Hindlimb muscle (tissue), 1 donor: ENCODE results near the gene STRA8. TPM values are rescaled to one million over a fixed set of nuclear protein-coding genes. Genes with fewer than 3 reads are reported as not detected.

Experiments
- DNase-seq: peaks from one replicate; pipeline ENCODE4 v3.0.0-alpha.2; 2013
- polyA plus RNA-seq: library from polyadenylated mRNA; unstranded; fragments of 120-200 nt; gene quantifications from one replicate; pipeline ENCODE4 v1.2.1, GENCODE V29; 2013; ENCODE audit not compliant: insufficient read length

STRA8 gene, protein sequence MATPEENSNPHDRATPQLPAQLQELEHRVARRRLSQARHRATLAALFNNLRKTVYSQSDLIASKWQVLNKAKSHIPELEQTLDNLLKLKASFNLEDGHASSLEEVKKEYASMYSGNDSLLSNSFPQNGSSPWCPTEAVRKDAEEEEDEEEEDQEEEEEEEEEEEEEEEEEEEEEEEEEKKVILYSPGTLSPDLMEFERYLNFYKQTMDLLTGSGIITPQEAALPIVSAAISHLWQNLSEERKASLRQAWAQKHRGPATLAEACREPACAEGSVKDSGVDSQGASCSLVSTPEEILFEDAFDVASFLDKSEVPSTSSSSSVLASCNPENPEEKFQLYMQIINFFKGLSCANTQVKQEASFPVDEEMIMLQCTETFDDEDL
- polyA plus RNA-seq, result not detected

- no peak for DNase-seq
These were observed at the start of gene STRA8 for GRCh38 chr7:135233570-135233969. TSS of gene STRA8 (plus strand) at chr7:135233838. CDS start at chr7:135240525, 6,687 bp downstream.

DNA sequence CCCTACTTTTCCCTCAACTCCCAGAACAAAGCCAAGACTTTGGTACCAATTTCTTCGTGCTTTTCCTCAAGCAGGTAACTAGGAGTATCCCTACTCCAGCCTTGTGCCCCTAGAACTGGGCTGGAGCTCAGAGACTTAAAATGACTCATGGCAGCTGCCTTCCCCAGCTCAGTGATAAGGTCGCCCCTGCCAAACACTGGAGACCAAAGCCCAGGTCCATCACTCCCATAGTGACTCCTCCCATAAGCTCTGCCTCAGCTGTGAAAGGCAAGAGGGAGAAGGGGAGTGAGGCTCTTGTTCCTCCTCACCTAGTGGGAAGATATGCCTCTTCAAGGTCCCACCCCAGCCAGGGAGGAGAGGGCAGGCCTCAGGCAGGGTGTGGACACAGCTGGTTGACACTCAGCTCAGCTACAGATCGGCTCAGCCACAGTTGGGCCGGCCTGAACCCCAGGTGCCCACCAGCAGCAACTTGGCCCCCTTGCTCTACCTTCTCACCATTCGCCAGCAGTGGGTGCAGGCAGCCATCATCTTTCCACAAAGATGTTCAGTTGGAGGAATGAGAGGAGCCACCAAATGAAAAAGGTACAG, 49.3 kb upstream of the STRA8 start:
- no peak for DNase-seq

DNA sequence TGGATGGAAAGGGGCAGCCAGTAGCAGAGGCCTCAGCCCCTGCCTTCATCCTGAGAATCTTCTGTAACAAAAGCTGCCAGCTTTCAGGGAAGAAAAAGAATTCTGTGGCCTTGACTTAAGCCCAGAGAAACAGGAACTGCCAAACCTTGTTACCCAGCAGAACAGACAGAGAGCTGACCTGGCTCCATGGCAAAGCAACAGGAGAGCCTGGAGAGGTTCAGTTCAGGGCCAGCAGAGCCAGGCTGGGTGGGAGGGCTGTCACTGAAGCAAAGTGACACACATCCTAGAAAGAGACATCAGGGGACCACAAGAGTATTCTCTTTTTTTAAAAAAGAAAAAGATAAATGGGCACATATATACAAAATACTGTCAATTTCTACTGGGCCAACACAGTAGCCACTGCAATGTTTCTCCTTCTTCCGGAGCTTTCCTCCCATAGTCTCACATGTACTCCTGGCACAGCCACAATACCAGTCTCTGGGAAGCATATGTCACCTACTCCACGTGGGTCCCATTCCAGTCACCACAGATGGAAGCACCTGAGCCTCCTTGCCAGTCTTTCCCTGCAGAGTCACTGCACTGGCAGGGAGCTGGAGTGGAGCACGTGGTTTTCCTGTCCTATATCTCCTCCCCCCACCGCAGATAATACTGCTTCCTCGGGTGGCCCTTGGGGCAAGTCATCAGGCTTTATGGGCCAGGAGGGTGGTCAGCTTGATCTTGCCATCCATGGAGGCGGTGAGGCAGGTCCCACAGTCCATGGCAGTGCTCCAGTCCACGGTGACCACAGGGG, 48.0 kb upstream of the STRA8 start:
- no peak for DNase-seq

- DNase-seq, result no peak
These were observed 47.4 kb upstream of the STRA8 start for GRCh38 chr7:135186261-135186540.

DNA sequence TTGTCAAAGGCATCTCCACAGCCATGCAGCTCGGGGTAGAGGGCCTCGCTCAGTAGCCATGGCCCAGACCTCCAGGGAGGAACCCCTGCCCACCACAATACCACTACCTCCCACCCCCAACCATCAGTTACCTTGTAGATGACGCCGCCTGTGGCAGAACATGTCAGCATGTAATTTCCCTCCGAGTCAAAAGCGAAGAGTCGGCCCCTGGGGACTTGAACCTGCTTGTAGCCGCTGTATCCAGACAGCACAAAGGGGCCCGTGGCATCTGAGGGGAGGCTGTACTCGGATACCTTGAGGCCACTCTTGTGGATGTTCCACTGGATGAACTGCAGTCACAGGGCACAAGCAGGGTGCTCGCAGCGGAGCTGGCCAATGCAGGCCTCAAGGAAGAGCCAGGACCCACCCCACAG, 46.8 kb upstream of the STRA8 start:
- DNase-seq, result no peak

DNA sequence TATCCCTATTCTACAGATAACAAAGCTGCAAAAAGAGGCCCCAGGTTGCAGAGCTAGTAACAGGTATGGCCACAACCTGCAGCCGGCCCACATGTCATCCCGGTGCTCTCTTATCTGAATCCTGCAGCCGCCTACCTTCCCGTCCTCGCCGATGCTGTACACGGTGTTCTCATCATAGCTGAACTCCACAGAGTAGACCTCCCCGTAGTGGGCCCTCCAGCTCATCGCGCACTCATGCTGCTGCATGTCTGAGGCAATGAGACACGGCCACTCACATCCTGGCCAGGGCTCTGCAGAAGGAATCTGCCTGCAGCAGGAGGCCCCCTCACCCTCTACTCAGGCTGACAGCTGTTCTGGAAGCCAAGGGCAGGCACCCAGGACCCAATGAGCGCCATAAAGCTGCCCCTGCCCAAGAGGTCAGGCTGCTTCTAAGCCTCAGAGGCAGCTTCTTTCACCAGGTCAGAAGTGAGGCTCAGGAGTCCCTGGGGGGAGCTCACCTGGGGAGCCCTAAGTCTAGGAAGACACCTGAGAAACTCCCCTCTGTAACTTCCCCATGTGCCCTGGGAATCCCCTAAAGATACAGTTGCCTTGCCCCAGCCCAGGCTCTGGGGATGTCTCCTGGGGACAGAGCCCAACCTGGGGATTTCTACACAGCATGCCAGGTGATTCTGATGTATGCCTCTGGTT, 45.2 kb upstream of the STRA8 start:
- DNase-seq, result no peak

- DNase-seq, result no peak
These were observed 44.4 kb upstream of the STRA8 start for GRCh38 chr7:135189221-135189662.

DNA sequence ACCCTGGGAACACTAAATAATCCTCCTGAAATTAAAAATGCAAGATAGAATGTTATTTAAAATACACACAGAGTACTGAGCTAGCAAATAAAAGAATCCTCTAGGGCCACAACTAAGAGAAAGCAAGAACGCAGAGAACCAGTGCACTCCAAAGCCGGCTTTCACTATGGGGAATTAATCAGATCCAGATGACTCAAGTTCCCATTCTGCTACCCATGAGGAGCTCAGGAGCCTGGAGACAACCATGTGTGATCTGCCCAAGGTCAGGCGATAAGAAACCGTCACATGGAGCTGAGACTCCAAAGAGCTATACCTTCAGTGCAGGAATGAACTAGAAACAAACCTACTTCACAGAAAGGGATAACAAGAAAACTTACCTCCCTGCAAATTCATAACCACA, 43.7 kb upstream of the STRA8 start:
- no peak for DNase-seq

DNA sequence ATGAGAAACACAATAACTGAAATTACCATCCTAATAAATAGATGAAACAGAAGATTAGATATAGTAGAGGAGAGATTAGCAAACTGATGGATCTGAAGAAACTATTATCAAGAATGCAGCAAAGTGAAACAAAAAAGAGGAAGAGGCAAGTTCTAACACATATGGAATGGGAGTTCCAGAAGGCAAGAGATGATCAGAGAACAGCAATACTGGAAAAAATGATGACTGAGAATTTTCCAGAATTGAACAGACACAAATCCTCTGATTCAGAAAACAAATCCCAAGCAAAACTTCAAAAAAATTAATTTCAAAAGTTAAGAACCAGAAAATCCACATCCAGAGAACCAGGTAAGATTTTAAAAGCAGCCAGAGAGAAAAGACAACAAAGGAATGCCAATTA, 42.9 kb upstream of the STRA8 start:
- no peak for DNase-seq

DNA sequence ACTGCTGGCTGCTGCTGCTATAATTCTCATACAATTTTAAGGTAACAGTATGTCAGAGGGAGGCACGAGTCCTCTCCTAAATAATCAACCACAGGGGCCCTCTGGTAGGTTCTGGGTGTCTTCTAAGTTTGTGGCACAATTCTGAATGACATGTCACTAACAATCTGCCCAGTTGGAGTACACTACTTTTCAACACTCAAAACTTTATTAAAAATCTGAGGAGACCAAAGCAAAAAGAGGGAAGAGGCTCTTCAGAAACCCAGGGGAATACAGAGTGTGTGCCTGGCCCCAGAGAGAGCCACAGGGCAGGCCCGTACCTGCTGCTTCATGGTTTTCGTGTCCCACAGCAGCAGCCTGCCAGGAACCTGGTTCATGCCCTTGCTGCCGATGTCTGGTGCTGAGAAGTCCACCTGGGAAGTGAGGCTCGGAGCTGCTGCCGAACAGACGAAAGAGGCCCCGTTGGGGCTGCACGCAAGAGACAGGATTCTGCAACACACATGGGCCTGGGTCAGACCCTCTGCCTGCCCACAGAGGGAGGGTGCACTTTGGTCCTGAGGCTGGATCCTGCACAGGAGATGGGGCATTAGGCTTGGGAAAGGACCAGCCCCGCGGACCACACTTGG, 40.6 kb upstream of the STRA8 start:
- DNase-seq, result no peak

GRCh38 chr7:135193615-135194081, 40.0 kb upstream of the STRA8 start:
- no peak for DNase-seq

- DNase-seq, result no peak
These were observed 39.0 kb upstream of the STRA8 start for GRCh38 chr7:135194494-135195095.

DNA sequence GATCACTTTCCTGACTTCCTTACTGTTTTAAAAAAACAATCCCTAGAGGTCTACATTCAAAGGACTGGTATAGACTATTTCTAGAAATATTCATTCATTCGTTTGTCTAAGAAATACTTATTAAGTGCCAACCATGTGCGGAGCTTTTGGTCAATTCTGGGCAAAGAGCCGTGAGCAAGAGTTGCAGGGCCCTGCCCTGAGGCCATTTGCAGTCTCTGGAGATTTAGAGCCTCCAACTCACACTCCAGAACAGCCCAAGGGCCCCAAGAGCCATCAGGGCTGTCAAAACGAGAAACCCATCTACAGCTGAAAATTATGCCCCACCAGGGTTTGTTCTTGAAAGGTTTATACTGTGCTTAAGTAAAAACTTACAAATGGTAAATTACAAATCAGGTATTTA, 38.5 kb upstream of the STRA8 start:
- no peak for DNase-seq

GRCh38 chr7:135195968-135196629, 37.5 kb upstream of the STRA8 start:
- DNase-seq, result no peak

DNA sequence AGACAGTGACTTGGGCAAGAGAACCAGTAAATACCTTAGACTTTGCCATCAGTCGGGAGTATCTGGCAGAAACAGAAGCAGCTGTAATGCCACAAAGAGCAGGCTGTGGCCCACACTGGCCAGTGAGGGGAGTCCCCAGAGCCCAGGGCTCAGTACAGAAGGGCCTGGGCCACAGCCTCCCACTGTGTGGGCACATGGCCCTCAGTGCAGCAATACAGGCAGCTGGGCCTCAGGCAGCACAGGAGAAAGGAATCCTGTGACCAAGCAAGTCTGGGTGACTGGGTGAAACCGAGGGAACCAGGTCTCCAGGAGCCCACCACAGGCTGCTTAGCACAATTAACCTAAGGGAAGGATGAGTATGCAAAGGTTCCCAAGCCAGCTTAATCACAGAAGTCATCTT, 36.3 kb upstream of the STRA8 start:
- no peak for DNase-seq

- no peak for DNase-seq
These were observed 35.6 kb upstream of the STRA8 start for GRCh38 chr7:135197906-135198655.

DNA sequence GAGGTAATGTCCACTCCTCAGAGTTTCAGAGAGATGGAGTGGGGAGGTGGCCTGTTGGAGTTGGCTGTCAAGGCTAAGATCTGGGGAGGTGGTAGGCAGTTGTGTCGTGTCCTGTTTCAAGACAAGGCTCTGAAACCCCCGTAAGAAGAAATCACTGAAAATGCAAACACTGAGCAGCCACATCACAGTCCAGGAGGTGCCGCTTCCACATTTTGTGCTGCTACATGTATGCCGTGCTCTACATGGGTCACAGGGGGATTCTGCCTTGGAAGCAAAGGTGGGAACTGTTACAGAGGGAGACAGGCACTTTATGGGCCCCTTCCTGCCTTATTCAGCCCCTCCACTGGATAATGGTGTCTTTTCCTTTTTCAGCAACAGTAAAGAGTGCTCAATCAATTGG, 34.2 kb upstream of the STRA8 start:
- DNase-seq, result no peak

DNA sequence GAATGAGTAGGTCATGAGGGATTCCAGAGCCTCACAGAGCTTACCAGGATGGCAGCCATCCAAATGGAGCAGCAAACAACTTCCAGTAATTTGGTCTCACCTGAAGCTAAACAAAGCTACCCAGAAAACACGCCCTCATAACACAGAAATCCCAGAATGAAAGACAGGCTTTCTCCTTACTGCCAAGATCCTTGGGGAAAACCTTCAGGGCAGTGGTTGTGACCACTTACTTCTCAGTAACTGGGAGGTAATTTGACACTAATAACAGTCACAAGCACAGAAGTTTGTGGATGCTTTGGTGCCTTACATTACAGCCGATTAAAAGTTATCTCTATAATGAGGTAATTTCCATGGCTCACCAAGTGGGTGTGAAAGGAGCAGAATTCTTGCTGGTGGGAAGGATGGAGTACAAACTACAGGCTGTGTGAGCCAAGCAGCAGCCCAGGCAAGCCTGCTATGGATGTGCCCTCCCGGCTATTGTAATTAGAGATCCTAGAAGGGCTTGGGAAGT, 32.8 kb upstream of the STRA8 start:
- no peak for DNase-seq

- no peak for DNase-seq
These were observed 32.3 kb upstream of the STRA8 start for GRCh38 chr7:135201350-135201749.

DNA sequence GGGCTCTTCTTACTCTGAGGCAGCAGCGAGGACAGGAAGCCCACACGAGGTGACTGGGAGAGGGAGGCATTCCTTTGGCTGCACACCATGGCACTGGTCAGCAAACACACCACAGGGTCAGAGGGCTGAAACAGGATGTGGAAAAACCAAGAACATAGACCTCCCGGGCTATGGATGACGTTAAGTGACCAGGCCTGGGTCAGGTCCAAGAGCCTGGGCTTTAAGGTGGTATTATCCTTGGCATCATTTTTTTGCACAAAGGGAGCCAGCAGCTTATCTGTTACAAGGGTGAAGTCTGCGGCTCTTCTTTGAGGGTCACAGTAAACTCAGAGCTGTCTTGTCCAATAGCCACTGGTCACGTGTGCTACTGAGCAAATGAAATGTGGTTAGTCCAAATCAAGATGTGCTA, 29.3 kb upstream of the STRA8 start:
- no peak for DNase-seq

- DNase-seq, result no peak
These were observed 28.8 kb upstream of the STRA8 start for GRCh38 chr7:135204876-135205275.
